ENCODE data around the gene NFIX. TPM values are rescaled to one million over a fixed set of nuclear protein-coding genes. Genes with fewer than 3 reads are reported as not detected.
"Not testable (repeated sequence)": the region's sequence is repeated elsewhere in the genome, so short reads cannot be mapped to it uniquely, and the experiment has no call there.

NFIX gene
- total RNA-seq, 2 experiments from 2014 or later, result 6.2 to 6.4 TPM

- Mint-ChIP-seq H3K4me3 (no peak overlapping the region), H3K36me3 (ENCODE audit: low read depth) (peaks cover 39% of the 10 kb centered on the region), H3K27ac (peak overlapping the region; percentile 76), H3K27me3 (ENCODE audit: low read depth) (no peaks in the 10 kb centered on the region), H3K9me3 (no peaks in the 10 kb centered on the region), H3K4me1 (ENCODE audit: low read depth) (peaks cover 48% of the 10 kb centered on the region)
- CTCF ChIA-PET, result interaction anchor here (6.2 kb wide), 1 partner anchor 12 kb away, joined by 36 read pairs; no protein-coding TSS in a partner anchor
- intact Hi-C loops (cut with micrococcal nuclease), result no loop called here
- no peak for DNase-seq
Observed at GRCh38 chr19:12953138-12953798, 42.0 kb upstream of the NFIX start.

GRCh38 chr19:12953799-12954611 lies 41.3 kb upstream of the NFIX start:
- Mint-ChIP-seq H3K27me3 (ENCODE audit: low read depth) (no peaks in the 10 kb centered on the region), H3K27ac (peak overlapping the region; percentile 76), H3K4me3 (no peak overlapping the region), H3K36me3 (ENCODE audit: low read depth) (peaks cover 36% of the 10 kb centered on the region), H3K4me1 (ENCODE audit: low read depth) (peaks cover 45% of the 10 kb centered on the region), H3K9me3 (no peaks in the 10 kb centered on the region)
- DNase-seq, result no peak
- CTCF ChIA-PET, result interaction anchor here (0.5 to 6.2 kb wide), 4 partner anchors 11 to 236 kb away, joined by 3 to 36 read pairs (median 3); no protein-coding TSS in a partner anchor
- intact Hi-C loops (cut with micrococcal nuclease), result loop anchor here (1.0 kb wide), 1 partner anchor 9 kb away; the partner anchor contains the start of gene RAD23A

GRCh38 chr19:12954612-12954962 lies 40.7 kb upstream of the NFIX start:
- Mint-ChIP-seq H3K27me3 (ENCODE audit: low read depth) (no peaks in the 10 kb centered on the region), H3K9me3 (no peaks in the 10 kb centered on the region), H3K27ac (peak overlapping the region; percentile 76), H3K4me3 (no peak overlapping the region), H3K36me3 (ENCODE audit: low read depth) (peaks cover 36% of the 10 kb centered on the region), H3K4me1 (ENCODE audit: low read depth) (peaks cover 45% of the 10 kb centered on the region)
- DNase-seq, result peak; percentile 47
- intact Hi-C loops (cut with micrococcal nuclease), result loop anchor here (1.0 kb wide), 1 partner anchor 9 kb away; the partner anchor contains the start of gene RAD23A
- CTCF ChIA-PET, result interaction anchor here (0.5 to 6.2 kb wide), 4 partner anchors 11 to 237 kb away, joined by 3 to 36 read pairs (median 3); no protein-coding TSS in a partner anchor

GRCh38 chr19:12955575-12955974 lies 39.7 kb upstream of the NFIX start:
- peaks cover 46% of the 10 kb centered on the region for H3K4me1 Mint-ChIP-seq (ENCODE audit: low read depth)
- CTCF ChIA-PET, result interaction anchor here (0.9 to 6.2 kb wide), 3 partner anchors 10 to 106 kb away, joined by 3 to 36 read pairs (median 4); no protein-coding TSS in a partner anchor

GRCh38 chr19:12955996-12956395 lies 39.3 kb upstream of the NFIX start:
- Mint-ChIP-seq H3K27me3 (ENCODE audit: low read depth) (no peaks in the 10 kb centered on the region), H3K27ac (peak overlapping the region; percentile 76), H3K9me3 (no peaks in the 10 kb centered on the region), H3K36me3 (ENCODE audit: low read depth) (peaks cover 27% of the 10 kb centered on the region), H3K4me3 (peak overlapping the region; percentile 86), H3K4me1 (ENCODE audit: low read depth) (peaks cover 46% of the 10 kb centered on the region)
- intact Hi-C loops (cut with micrococcal nuclease), result loop anchor here (2.0 kb wide), 1 partner anchor 17 kb away; the partner anchor contains the start of gene CALR
- no peak for DNase-seq
- CTCF ChIA-PET, result interaction anchor here (0.5 to 6.2 kb wide), 3 partner anchors 9 to 105 kb away, joined by 3 to 36 read pairs (median 3); no protein-coding TSS in a partner anchor

More at GRCh38 chr19:12955575-12955974, 39.7 kb upstream of the NFIX start:
- intact Hi-C loops (cut with micrococcal nuclease); DNase-seq; H3K27me3 Mint-ChIP-seq (ENCODE audit: low read depth); H3K9me3 Mint-ChIP-seq: not testable (repeated sequence)
- peak overlapping the region; percentile 76 for H3K27ac Mint-ChIP-seq
- peaks cover 29% of the 10 kb centered on the region for H3K36me3 Mint-ChIP-seq (ENCODE audit: low read depth)
- peak overlapping the region; percentile 86 for H3K4me3 Mint-ChIP-seq

- H3K36me3 Mint-ChIP-seq (ENCODE audit: low read depth), result peaks cover 20% of the 10 kb centered on the region
- DNase-seq, result peak; percentile 85
- no peaks in the 10 kb centered on the region for H3K9me3 Mint-ChIP-seq
- H3K27ac Mint-ChIP-seq, result peak within 1 kb of the TSS; percentile 96
- CTCF ChIA-PET, result interaction anchor here (0.5 to 6.2 kb wide), 2 partner anchors 9 to 74 kb away, joined by 3 to 36 read pairs; no protein-coding TSS in a partner anchor
- H3K4me3 Mint-ChIP-seq, result peak within 1 kb of the TSS; percentile 88
- intact Hi-C loops (cut with micrococcal nuclease), result loop anchor here (2.0 kb wide), 1 partner anchor 18 kb away; the partner anchor contains the start of gene CALR
- no peaks in the 10 kb centered on the region for H3K27me3 Mint-ChIP-seq (ENCODE audit: low read depth)
- peaks cover 43% of the 10 kb centered on the region for H3K4me1 Mint-ChIP-seq (ENCODE audit: low read depth)
Observed at GRCh38 chr19:12956446-12957388, 38.6 kb upstream of the NFIX start, which contains the start of gene GADD45GIP1. Gene GADD45GIP1, minus strand, starts transcription at chr19:12957223. Its CDS starts 11 bp downstream, at chr19:12957212.

- H3K4me1 Mint-ChIP-seq (ENCODE audit: low read depth), result peaks cover 42% of the 10 kb centered on the region
- H3K9me3 Mint-ChIP-seq; DNase-seq; H3K27me3 Mint-ChIP-seq (ENCODE audit: low read depth): not testable (repeated sequence)
- intact Hi-C loops (cut with micrococcal nuclease), result loop anchor here (2.0 kb wide), 1 partner anchor 19 kb away; the partner anchor contains the start of gene CALR
- peaks cover 15% of the 10 kb centered on the region for H3K36me3 Mint-ChIP-seq (ENCODE audit: low read depth)
- peak overlapping the region; percentile 88 for H3K4me3 Mint-ChIP-seq
- CTCF ChIA-PET, result interaction anchor here (6.2 kb wide), 1 partner anchor 8 kb away, joined by 36 read pairs; no protein-coding TSS in a partner anchor
- peak overlapping the region; percentile 96 for H3K27ac Mint-ChIP-seq
Observed at GRCh38 chr19:12957389-12957952, 37.8 kb upstream of the NFIX start.

GRCh38 chr19:12959481-12959880 lies 35.8 kb upstream of the NFIX start:
- H3K9me3 Mint-ChIP-seq, result no peaks in the 10 kb centered on the region
- H3K27ac Mint-ChIP-seq, result no peak overlapping the region
- intact Hi-C loops (cut with micrococcal nuclease), result no loop called here
- CTCF ChIA-PET, result interaction anchor here (0.6 to 0.8 kb wide), 3 partner anchors 101 to 1719 kb away, joined by 3 read pairs; no protein-coding TSS in a partner anchor
- peaks cover 3% of the 10 kb centered on the region for H3K36me3 Mint-ChIP-seq (ENCODE audit: low read depth)
- DNase-seq, result no peak
- H3K4me1 Mint-ChIP-seq (ENCODE audit: low read depth), result peaks cover 24% of the 10 kb centered on the region
- no peak overlapping the region for H3K4me3 Mint-ChIP-seq
- H3K27me3 Mint-ChIP-seq (ENCODE audit: low read depth), result no peaks in the 10 kb centered on the region

- H3K36me3 Mint-ChIP-seq (ENCODE audit: low read depth), result no peaks in the 10 kb centered on the region
- H3K4me1 Mint-ChIP-seq (ENCODE audit: low read depth), result peaks cover 11% of the 10 kb centered on the region
- H3K27me3 Mint-ChIP-seq (ENCODE audit: low read depth), result no peaks in the 10 kb centered on the region
- H3K27ac Mint-ChIP-seq, result peak overlapping the region; percentile 88
- peak overlapping the region; percentile 93 for H3K4me3 Mint-ChIP-seq
- intact Hi-C loops (cut with micrococcal nuclease), result loop anchor here (1.0 kb wide), 4 partner anchors 27 to 129 kb away; partner anchors contain the start of gene CALR
- peak; percentile 92 for DNase-seq
- no peaks in the 10 kb centered on the region for H3K9me3 Mint-ChIP-seq
- CTCF ChIA-PET, result interaction anchor here (0.6 to 5.5 kb wide), 66 partner anchors 11 to 313 kb away, joined by 3 to 94 read pairs (median 4); partner anchors contain the start of genes CALR, DNASE2, FARSA and GADD45GIP1
Observed at GRCh38 chr19:12965017-12965811, 30.1 kb upstream of the NFIX start.

- no peaks in the 10 kb centered on the region for H3K36me3 Mint-ChIP-seq (ENCODE audit: low read depth)
- no peaks in the 10 kb centered on the region for H3K27me3 Mint-ChIP-seq (ENCODE audit: low read depth)
- H3K4me1 Mint-ChIP-seq (ENCODE audit: low read depth), result peaks cover 16% of the 10 kb centered on the region
- H3K27ac Mint-ChIP-seq, result no peak overlapping the region
- CTCF ChIA-PET, result interaction anchor here (0.6 to 5.5 kb wide), 63 partner anchors 11 to 229 kb away, joined by 3 to 94 read pairs (median 4); partner anchors contain the start of genes CALR, DNASE2, FARSA and GADD45GIP1
- DNase-seq, result no peak
- H3K4me3 Mint-ChIP-seq, result peak overlapping the region; percentile 93
- intact Hi-C loops (cut with micrococcal nuclease), result loop anchor here (1.0 kb wide), 4 partner anchors 27 to 129 kb away; partner anchors contain the start of gene CALR
- no peaks in the 10 kb centered on the region for H3K9me3 Mint-ChIP-seq
Observed at GRCh38 chr19:12965812-12966135, 29.5 kb upstream of the NFIX start.
